Astrocyte of the spinal cord (primary cell): ENCODE data around the gene BCORL1.

Source experiments
- DNase-seq: peaks from one replicate; pipeline ENCODE4 v3.0.0; 2011; ENCODE audit warnings: low read depth, low spot score
- H3K4me3 ChIP-seq: 2 replicates; pipeline ENCODE4 v1.5.1; 2011; ENCODE audit warnings: low read depth, mild to moderate bottlenecking, low read length, moderate library complexity
- CTCF ChIP-seq: IDR thresholded peaks from 2 replicates; pipeline ENCODE4 v1.5.1; 2012; ENCODE audit warnings: low read depth, mild to moderate bottlenecking, low read length, inconsistent platforms
- in situ Hi-C: cut with HindIII; loops from 2 replicates; pipeline ENCODE4 v1.10.0; 2017; ENCODE audit warnings: low sequenced_read_pairs

Gene BCORL1

GRCh38 chrX:130014356-130014755 is 31.9 kb downstream of the BCORL1 start:
- in situ Hi-C loops, result no loop called here

DNA sequence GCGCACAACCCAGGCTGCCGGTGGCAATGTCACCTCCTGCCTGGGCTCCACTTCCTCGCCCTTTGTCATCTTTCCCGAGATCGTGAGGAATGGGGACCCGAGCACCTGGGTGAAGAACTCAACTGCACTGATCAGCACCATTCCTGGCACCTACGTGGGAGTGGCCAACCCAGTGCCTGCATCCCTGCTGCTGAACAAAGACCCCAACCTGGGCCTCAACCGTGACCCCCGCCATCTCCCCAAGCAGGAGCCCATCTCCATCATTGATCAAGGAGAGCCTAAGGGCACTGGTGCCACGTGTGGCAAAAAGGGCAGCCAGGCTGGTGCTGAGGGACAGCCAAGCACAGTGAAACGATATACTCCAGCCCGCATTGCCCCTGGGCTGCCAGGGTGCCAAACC is 32.3 kb downstream of the BCORL1 start:
- no peak overlapping the region for H3K4me3 ChIP-seq
- in situ Hi-C loops, result no loop called here
- DNase-seq, result no peak
- TF ChIP-seq CTCF, result no peak

More at GRCh38 chrX:130014356-130014755, 31.9 kb downstream of the BCORL1 start:
- TF ChIP-seq CTCF, result no peak
- no peak for DNase-seq
- H3K4me3 ChIP-seq, result no peak overlapping the region

DNA sequence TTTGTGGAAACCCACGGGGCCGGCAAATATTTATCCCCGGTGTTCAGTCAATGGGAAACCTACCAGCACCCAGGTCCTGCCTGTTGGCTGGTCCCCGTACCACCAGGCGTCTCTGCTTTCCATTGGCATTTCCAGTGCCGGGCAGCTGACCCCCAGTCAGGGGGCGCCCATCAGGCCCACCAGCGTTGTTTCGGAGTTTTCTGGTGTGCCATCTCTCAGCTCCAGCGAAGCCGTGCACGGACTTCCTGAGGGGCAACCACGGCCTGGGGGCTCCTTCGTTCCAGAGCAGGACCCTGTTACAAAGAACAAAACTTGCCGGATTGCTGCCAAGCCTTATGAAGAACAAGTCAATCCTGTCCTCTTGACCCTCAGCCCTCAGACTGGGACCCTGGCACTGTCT is 32.7 kb downstream of the BCORL1 start:
- no peak overlapping the region for H3K4me3 ChIP-seq
- TF ChIP-seq CTCF, result no peak
- in situ Hi-C loops, result no loop called here
- DNase-seq, result no peak

- no peak overlapping the region for H3K4me3 ChIP-seq
- TF ChIP-seq CTCF, result no peak
- in situ Hi-C loops, result no loop called here
- DNase-seq, result no peak
These were observed 35.7 kb downstream of the BCORL1 start for GRCh38 chrX:130018143-130018542.

DNA sequence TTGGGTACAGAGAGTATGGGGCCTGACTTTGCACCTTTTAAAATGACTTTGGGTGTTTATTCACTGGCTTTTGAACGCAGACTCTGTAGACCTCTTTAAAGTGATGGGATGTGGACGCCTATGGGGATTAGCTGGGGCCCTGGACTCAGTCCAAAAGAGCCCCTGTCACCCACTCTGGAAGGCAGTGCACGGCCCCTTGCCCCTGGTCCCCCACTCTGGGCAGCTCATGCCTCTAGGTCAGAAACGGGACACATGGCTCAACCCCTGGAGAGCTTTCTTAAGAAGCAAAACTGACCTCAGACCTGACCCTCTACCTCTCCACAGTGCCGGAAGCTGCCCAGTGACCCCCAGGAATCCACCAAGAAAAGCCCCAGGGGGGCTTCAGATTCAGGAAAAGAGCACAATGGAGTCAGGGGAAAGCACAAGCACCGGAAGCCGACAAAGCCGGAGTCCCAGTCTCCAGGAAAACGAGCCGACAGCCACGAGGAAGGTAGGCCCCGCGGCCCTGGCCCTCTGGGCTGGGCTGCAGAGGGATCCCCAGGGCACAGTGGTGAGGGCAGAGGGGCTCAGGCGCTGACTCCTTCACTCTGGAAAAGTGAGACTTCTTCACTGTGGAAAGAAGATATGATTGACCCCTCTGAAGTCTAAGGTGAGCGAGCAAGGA is 38.4 kb downstream of the BCORL1 start:
- TF ChIP-seq CTCF, result no peak
- H3K4me3 ChIP-seq, result no peak overlapping the region
- no peak for DNase-seq
- in situ Hi-C loops, result no loop called here

DNA sequence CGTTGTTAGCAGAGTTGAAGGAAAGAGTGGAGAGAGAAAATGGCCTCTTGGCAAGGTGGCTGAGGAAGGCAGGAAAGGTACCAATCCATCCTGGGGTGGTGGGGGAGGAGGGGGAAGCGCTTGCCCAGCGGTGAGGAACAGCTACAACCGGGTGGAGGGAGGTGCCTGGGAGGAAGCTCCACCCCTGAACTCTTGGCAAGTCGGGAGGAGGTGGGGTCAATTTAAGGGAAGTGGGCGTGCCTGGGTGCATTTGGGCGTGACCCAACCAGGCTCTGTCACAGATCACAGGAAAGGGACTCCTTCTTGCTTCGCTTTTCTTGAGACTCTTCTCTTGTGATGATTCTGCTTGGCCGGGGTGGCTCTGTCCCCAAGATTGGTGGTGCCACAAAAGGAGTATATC is 41.7 kb downstream of the BCORL1 start:
- no peak for TF ChIP-seq CTCF
- no peak overlapping the region for H3K4me3 ChIP-seq
- DNase-seq, result peak; percentile 25
- in situ Hi-C loops, result no loop called here
